ENCODE measurements around the gene MXRA7.

- no peak for TF ChIP-seq EZH2phosphoT487 (conservative IDR thresholded peaks at IDR 0.05; ENCODE audit: low read length)
- TF ChIP-seq CTCF (IDR thresholded peaks at IDR 0.05; ENCODE audit: insufficient read depth, low read length, poor library complexity, severe bottlenecking) = no peak
Observed at GRCh38 chr17:76701471-76701967, 9.2 kb downstream of the MXRA7 start.
